GM19468 (cell line): ENCODE measurements around the gene UPK3A.

Experiments
- ATAC-seq: cut with Tn5 transposase; IDR thresholded peaks from one replicate; pipeline ENCODE4 v1.9.1; 2021; ENCODE audit warnings: mild to moderate bottlenecking, moderate library complexity, moderate number of reproducible peaks; ENCODE audit not compliant: unreplicated experiment; ENCODE audit errors: extremely low read depth

UPK3A gene

GRCh38 chr22:45306139-45306538, 21.4 kb downstream of the UPK3A start:
- no peak for ATAC-seq

GRCh38 chr22:45308391-45308956, 23.7 kb downstream of the UPK3A start:
- ATAC-seq, result no peak

GRCh38 chr22:45308957-45309421, 24.2 kb downstream of the UPK3A start:
- ATAC-seq, result no peak

GRCh38 chr22:45309422-45310227, 24.9 kb downstream of the UPK3A start, which contains the start of gene FAM118A:
Gene FAM118A (plus strand): TSS chr22:45309934. CDS start chr22:45322380, 12,446 bp downstream.
- peak; percentile 54 for ATAC-seq

- no peak for ATAC-seq
These were observed 25.7 kb downstream of the UPK3A start for GRCh38 chr22:45310331-45310976.

GRCh38 chr22:45310977-45311531, 26.3 kb downstream of the UPK3A start:
- ATAC-seq, result no peak

GRCh38 chr22:45312415-45312814, 27.7 kb downstream of the UPK3A start:
- ATAC-seq, result no peak

GRCh38 chr22:45312856-45313255, 28.1 kb downstream of the UPK3A start:
- no peak for ATAC-seq

GRCh38 chr22:45314054-45314721, 29.4 kb downstream of the UPK3A start:
- ATAC-seq, result no peak

GRCh38 chr22:45314786-45315185, 30.0 kb downstream of the UPK3A start:
- ATAC-seq, result no peak

- no peak for ATAC-seq
These were observed 32.2 kb downstream of the UPK3A start for GRCh38 chr22:45316796-45317526.

- ATAC-seq, result no peak
These were observed 32.9 kb downstream of the UPK3A start for GRCh38 chr22:45317551-45318167.

- ATAC-seq, result peak; percentile 28
These were observed 33.4 kb downstream of the UPK3A start for GRCh38 chr22:45318168-45318557.

GRCh38 chr22:45318558-45319323, 34.0 kb downstream of the UPK3A start:
- no peak for ATAC-seq

- ATAC-seq, result no peak
These were observed 34.6 kb downstream of the UPK3A start for GRCh38 chr22:45319324-45319685.

- ATAC-seq, result no peak
These were observed 35.7 kb downstream of the UPK3A start for GRCh38 chr22:45320357-45320976.

GRCh38 chr22:45321827-45322226, 37.1 kb downstream of the UPK3A start:
- ATAC-seq, result no peak

GRCh38 chr22:45322873-45323525, 38.2 kb downstream of the UPK3A start:
- no peak for ATAC-seq
